HepG2 (cell line): ENCODE data around the gene GLDC. TPM values are rescaled to one million over a fixed set of nuclear protein-coding genes. Genes with fewer than 3 reads are reported as not detected.

Source experiments
- BRCA1 ChIP-seq: sonication (generic); formaldehyde crosslinking; IDR thresholded peaks from 2 replicates; pipeline ENCODE4 v1.4.0; 2020; ENCODE audit warnings: missing genetic modification reagents
- FOSL2 ChIP-seq: sonication (generic); formaldehyde crosslinking; IDR thresholded peaks from 2 replicates; pipeline ENCODE4 v1.4.0; 2020; ENCODE audit warnings: missing genetic modification reagents
- GLI4 ChIP-seq: sonication (generic); formaldehyde crosslinking; IDR thresholded peaks from 2 replicates; pipeline ENCODE4 v1.5.1; 2020; ENCODE audit warnings: missing genetic modification reagents, mild to moderate bottlenecking, moderate library complexity, borderline replicate concordance
- KLF11 ChIP-seq: IDR thresholded peaks from 2 replicates; pipeline ENCODE4 v1.6.1; 2016; ENCODE audit warnings: missing compliant biosample characterization
- KMT2B ChIP-seq: IDR thresholded peaks from 2 replicates; pipeline ENCODE4 v1.6.1; 2016; ENCODE audit warnings: missing genetic modification reagents, missing compliant biosample characterization
- NAIF1 ChIP-seq: sonication (generic); formaldehyde crosslinking; IDR thresholded peaks from 2 replicates; pipeline ENCODE4 v1.5.0; 2020; ENCODE audit warnings: mild to moderate bottlenecking, missing genetic modification reagents, borderline replicate concordance
- NFE2L2 ChIP-seq: fragments of 150-350 bp; IDR thresholded peaks from 2 replicates; pipeline ENCODE4 v1.6.1; 2014; ENCODE audit warnings: low read length
- RORA ChIP-seq: sonication (generic); formaldehyde crosslinking; IDR thresholded peaks from 2 replicates; pipeline ENCODE4 v1.5.0; 2020; ENCODE audit warnings: mild to moderate bottlenecking, missing genetic modification reagents, moderate library complexity
- SIN3A ChIP-seq: IDR thresholded peaks from 2 replicates; pipeline ENCODE4 v1.6.1; 2011; ENCODE audit warnings: low read depth, mild to moderate bottlenecking, control low read depth, low read length, borderline replicate concordance
- SMYD3 ChIP-seq: sonication (generic); formaldehyde crosslinking; IDR thresholded peaks from 2 replicates; pipeline ENCODE4 v1.8.1; 2023; ENCODE audit warnings: mild to moderate bottlenecking, missing genetic modification reagents
- SOX6 ChIP-seq, 2 experiments: fragments of 450-650 bp in 1 of 2; sonication (generic) in 1 of 2; formaldehyde crosslinking in 1 of 2; IDR thresholded peaks; 2 replicates each; pipeline versions ENCODE4 v1.4.0 to v1.6.1; 2017 to 2020; ENCODE audit warnings: antibody characterized with exemption in 1 of 2, mild to moderate bottlenecking in 1 of 2, missing genetic modification reagents in 1 of 2
- TOE1 ChIP-seq: sonication (generic); formaldehyde crosslinking; IDR thresholded peaks from 2 replicates; pipeline ENCODE4 v1.4.0; 2020; ENCODE audit warnings: mild to moderate bottlenecking, missing genetic modification reagents
- TRIM24 ChIP-seq: sonication (generic); formaldehyde crosslinking; IDR thresholded peaks from 2 replicates; pipeline ENCODE4 v1.8.0; 2022; ENCODE audit warnings: mild to moderate bottlenecking, missing genetic modification reagents
- ZBTB3 ChIP-seq: sonication (generic); formaldehyde crosslinking; IDR thresholded peaks from 2 replicates; pipeline ENCODE4 v1.4.0; 2020; ENCODE audit warnings: low read depth, mild to moderate bottlenecking, moderate library complexity, missing genetic modification reagents, borderline replicate concordance
- ZFP36L2 ChIP-seq: sonication (generic); formaldehyde crosslinking; IDR thresholded peaks from 2 replicates; pipeline ENCODE4 v1.4.0; 2020; ENCODE audit warnings: missing genetic modification reagents
- ZNF121 ChIP-seq: sonication (generic); formaldehyde crosslinking; IDR thresholded peaks from 2 replicates; pipeline ENCODE4 v1.5.0; 2020; ENCODE audit warnings: mild to moderate bottlenecking, missing genetic modification reagents
- ZNF136 ChIP-seq: sonication (generic); formaldehyde crosslinking; IDR thresholded peaks from 2 replicates; pipeline ENCODE4 v1.8.1; 2022; ENCODE audit warnings: low read depth, mild to moderate bottlenecking, moderate library complexity, missing genetic modification reagents
- ZNF282 ChIP-seq: fragments of 450-650 bp; IDR thresholded peaks from 2 replicates; pipeline ENCODE4 v1.6.1; 2018; ENCODE audit not compliant: partially characterized antibody
- ZNF292 ChIP-seq: sonication (generic); formaldehyde crosslinking; IDR thresholded peaks from 2 replicates; pipeline ENCODE4 v1.8.1; 2022; ENCODE audit warnings: mild to moderate bottlenecking, low read depth, missing genetic modification reagents, borderline replicate concordance
- ZNF746 ChIP-seq: sonication (generic); formaldehyde crosslinking; IDR thresholded peaks from 2 replicates; pipeline ENCODE4 v1.8.0; 2022; ENCODE audit warnings: mild to moderate bottlenecking, missing genetic modification reagents
- polyA plus RNA-seq, 8 experiments: library from polyadenylated mRNA; depleted of rRNA in 3 of 8; stranded (reverse) in 7 of 8; unstranded in 1 of 8; fragments of >200 nt; fragmentation: Illumina TruSeq in 4 of 8; extraction: Trizol in 4 of 8; gene quantifications; 2 replicates each; pipeline versions ENCODE4 v1.2.1 to v1.2.3, GENCODE V29; 2011 to 2016; ENCODE audit warnings: low read depth in 4 of 8, missing spikeins in 1 of 8, mixed read lengths in 1 of 8; ENCODE audit not compliant: insufficient read depth in 1 of 8
- total RNA-seq, 5 experiments: library from RNA; depleted of rRNA; stranded (reverse); fragments of >200 nt; fragmentation: Illumina TruSeq; extraction: Trizol; gene quantifications; 2 replicates each; pipeline ENCODE4 v1.2.3, GENCODE V29; 2016; ENCODE audit warnings: low read depth in 1 of 5
- TF ChIP-seq, protein P1 (sequence below): sonication (generic); formaldehyde crosslinking; IDR thresholded peaks from 2 replicates; pipeline ENCODE4 v1.5.1; 2020; ENCODE audit warnings: missing genetic modification reagents, mild to moderate bottlenecking, borderline replicate concordance
- TF ChIP-seq, protein P2 (sequence below): sonication (generic); formaldehyde crosslinking; IDR thresholded peaks from 2 replicates; pipeline ENCODE4 v1.8.0; 2022; ENCODE audit warnings: missing genetic modification reagents, mild to moderate bottlenecking, moderate library complexity, borderline replicate concordance
- TF ChIP-seq, protein P3 (sequence below): sonication (generic); formaldehyde crosslinking; IDR thresholded peaks from 2 replicates; pipeline ENCODE4 v1.8.0; 2022; ENCODE audit warnings: mild to moderate bottlenecking, missing genetic modification reagents, borderline replicate concordance
- TF ChIP-seq, protein P4 (sequence below): sonication (generic); formaldehyde crosslinking; IDR thresholded peaks from 2 replicates; pipeline ENCODE4 v1.5.0; 2020; ENCODE audit warnings: missing genetic modification reagents

Gene GLDC
- total and polyA plus RNA-seq, 2 of the 13 experiments (the other 11 are each of a cell fraction or from before 2014, with no cell fraction given): 59.3 to 115 TPM

DNA sequence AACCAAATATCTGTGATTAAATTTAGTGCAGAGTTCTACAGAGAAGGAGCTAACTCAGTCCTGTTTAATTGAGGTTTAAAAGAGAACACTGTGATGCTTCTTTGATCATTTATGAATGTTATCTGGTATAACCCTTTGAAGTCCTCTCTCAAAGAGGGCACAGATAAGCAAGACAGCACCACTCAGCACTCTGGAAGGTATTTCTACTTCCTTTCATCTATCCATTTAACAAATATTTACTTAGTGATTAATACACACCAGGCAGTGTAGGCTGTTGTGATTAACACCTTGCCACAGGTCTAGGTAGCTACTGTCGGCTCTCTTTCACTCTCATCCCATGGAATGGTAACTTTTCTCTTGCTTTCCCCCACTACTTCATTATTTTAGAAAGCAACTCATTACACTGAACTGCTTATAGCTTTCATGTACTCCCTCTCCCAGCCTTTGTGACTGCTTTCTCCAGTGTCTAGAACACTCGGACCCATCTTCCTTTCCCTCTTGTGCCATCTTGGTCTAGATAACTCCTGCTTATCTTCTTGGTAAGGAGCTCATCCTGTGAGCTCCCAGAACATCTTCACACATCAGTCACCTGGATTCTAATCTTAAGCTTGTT lies 54.7 kb downstream of the GLDC start (continued):
- TF ChIP-seq FOSL2 (CRISPR knock-in tag): peak; percentile 95
- TF ChIP-seq, protein P1, sequence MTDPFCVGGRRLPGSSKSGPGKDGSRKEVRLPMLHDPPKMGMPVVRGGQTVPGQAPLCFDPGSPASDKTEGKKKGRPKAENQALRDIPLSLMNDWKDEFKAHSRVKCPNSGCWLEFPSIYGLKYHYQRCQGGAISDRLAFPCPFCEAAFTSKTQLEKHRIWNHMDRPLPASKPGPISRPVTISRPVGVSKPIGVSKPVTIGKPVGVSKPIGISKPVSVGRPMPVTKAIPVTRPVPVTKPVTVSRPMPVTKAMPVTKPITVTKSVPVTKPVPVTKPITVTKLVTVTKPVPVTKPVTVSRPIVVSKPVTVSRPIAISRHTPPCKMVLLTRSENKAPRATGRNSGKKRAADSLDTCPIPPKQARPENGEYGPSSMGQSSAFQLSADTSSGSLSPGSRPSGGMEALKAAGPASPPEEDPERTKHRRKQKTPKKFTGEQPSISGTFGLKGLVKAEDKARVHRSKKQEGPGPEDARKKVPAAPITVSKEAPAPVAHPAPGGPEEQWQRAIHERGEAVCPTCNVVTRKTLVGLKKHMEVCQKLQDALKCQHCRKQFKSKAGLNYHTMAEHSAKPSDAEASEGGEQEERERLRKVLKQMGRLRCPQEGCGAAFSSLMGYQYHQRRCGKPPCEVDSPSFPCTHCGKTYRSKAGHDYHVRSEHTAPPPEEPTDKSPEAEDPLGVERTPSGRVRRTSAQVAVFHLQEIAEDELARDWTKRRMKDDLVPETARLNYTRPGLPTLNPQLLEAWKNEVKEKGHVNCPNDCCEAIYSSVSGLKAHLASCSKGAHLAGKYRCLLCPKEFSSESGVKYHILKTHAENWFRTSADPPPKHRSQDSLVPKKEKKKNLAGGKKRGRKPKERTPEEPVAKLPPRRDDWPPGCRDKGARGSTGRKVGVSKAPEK (CRISPR knock-in tag): no peak
- TF ChIP-seq RORA (CRISPR knock-in tag): no peak
- TF ChIP-seq GLI4: no peak
- TF ChIP-seq TOE1 (CRISPR knock-in tag): 0 out of 2 replicates have a peak, but pooled peaks have one; percentile 33
- peak; percentile 92 for TF ChIP-seq SMYD3 (CRISPR knock-in tag)
- no peak for TF ChIP-seq BRCA1
- no peak for TF ChIP-seq ZNF136
- TF ChIP-seq ZNF746 (CRISPR knock-in tag): no peak; the same call in 1 of the 2 replicates
- TF ChIP-seq, protein P2, sequence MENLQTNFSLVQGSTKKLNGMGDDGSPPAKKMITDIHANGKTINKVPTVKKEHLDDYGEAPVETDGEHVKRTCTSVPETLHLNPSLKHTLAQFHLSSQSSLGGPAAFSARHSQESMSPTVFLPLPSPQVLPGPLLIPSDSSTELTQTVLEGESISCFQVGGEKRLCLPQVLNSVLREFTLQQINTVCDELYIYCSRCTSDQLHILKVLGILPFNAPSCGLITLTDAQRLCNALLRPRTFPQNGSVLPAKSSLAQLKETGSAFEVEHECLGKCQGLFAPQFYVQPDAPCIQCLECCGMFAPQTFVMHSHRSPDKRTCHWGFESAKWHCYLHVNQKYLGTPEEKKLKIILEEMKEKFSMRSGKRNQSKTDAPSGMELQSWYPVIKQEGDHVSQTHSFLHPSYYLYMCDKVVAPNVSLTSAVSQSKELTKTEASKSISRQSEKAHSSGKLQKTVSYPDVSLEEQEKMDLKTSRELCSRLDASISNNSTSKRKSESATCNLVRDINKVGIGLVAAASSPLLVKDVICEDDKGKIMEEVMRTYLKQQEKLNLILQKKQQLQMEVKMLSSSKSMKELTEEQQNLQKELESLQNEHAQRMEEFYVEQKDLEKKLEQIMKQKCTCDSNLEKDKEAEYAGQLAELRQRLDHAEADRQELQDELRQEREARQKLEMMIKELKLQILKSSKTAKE (CRISPR knock-in tag): peak; percentile 64; the same call in 1 of the 2 replicates
- TF ChIP-seq NFE2L2: no peak
- TF ChIP-seq, protein P3, sequence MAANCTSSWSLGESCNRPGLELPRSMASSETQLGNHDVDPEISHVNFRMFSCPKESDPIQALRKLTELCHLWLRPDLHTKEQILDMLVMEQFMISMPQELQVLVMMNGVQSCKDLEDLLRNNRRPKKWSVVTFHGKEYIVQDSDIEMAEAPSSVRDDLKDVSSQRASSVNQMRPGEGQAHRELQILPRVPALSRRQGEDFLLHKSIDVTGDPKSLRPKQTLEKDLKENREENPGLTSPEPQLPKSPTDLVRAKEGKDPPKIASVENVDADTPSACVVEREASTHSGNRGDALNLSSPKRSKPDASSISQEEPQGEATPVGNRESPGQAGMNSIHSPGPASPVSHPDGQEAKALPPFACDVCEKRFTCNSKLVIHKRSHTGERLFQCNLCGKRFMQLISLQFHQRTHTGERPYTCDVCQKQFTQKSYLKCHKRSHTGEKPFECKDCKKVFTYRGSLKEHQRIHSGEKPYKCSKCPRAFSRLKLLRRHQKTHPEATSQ (CRISPR knock-in tag): peak; percentile 81; the same call in 1 of the 2 replicates
- no peak for TF ChIP-seq TRIM24 (CRISPR knock-in tag)
- TF ChIP-seq ZNF121 (CRISPR knock-in tag): no peak
- TF ChIP-seq ZBTB3 (CRISPR knock-in tag): no peak
- TF ChIP-seq NAIF1 (CRISPR knock-in tag): peak; percentile 59; the same call in 1 of the 2 replicates
- TF ChIP-seq, protein P4, sequence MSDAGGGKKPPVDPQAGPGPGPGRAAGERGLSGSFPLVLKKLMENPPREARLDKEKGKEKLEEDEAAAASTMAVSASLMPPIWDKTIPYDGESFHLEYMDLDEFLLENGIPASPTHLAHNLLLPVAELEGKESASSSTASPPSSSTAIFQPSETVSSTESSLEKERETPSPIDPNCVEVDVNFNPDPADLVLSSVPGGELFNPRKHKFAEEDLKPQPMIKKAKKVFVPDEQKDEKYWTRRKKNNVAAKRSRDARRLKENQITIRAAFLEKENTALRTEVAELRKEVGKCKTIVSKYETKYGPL (CRISPR knock-in tag): no peak
- 0 out of 2 replicates have a peak, but pooled peaks have one; percentile 21 for TF ChIP-seq KLF11
- no peak for TF ChIP-seq ZFP36L2 (CRISPR knock-in tag)
- no peak for TF ChIP-seq ZNF282
- TF ChIP-seq SIN3A: no peak
- no peak for TF ChIP-seq SOX6 (IDR thresholded peaks at IDR 0.05)
- TF ChIP-seq SOX6 (CRISPR knock-in tag; IDR thresholded peaks at IDR 0.05): peak; percentile 96
- TF ChIP-seq ZNF292 (CRISPR knock-in tag): peak; percentile 81; the same call in 1 of the 2 replicates
- no peak for TF ChIP-seq KMT2B
